AG04450 (cell line): ENCODE results near the gene LIFR. TPM values are rescaled to one million over a fixed set of nuclear protein-coding genes. Genes with fewer than 3 reads are reported as not detected.

ENCODE experiments used
- CTCF ChIA-PET: fragments of 300-600, 350-600 bp; formaldehyde crosslinking; extraction: SDS; loops from one replicate; lab custom pipeline; 2022; ENCODE audit warnings: antibody characterized with exemption, inconsistent platforms; lab: Charles Lee
- POLR2A ChIA-PET: fragments of 350-600 bp; formaldehyde crosslinking; extraction: SDS; loops from one replicate; lab custom pipeline; 2021; ENCODE audit warnings: antibody characterized with exemption, inconsistent platforms; lab: Yijun Ruan, JAX
- DNase-seq: peaks from one replicate; pipeline ENCODE4 v3.0.0-alpha.2; 2011; ENCODE audit warnings: low read depth, low spot score
- H3K27ac ChIP-seq: one replicate; pipeline ENCODE4 v1.5.1; 2012; ENCODE audit warnings: low read depth, low read length, control low read depth
- H3K27me3 ChIP-seq: one replicate; pipeline ENCODE4 v1.6.0; 2012; ENCODE audit warnings: low read length; ENCODE audit not compliant: control insufficient read depth, insufficient read depth
- H3K4me3 ChIP-seq: 2 replicates; pipeline ENCODE4 v1.5.1; 2011; ENCODE audit warnings: mild to moderate bottlenecking, low read depth, low read length, control low read depth
- H3K9me3 ChIP-seq: 2 replicates; pipeline ENCODE4 v1.5.1; 2012; ENCODE audit warnings: low read length; ENCODE audit not compliant: control insufficient read depth, insufficient read depth
- CTCF ChIP-seq: IDR thresholded peaks from 2 replicates; pipeline ENCODE4 v1.5.1; 2011; ENCODE audit warnings: low read depth, low read length, control low read depth, inconsistent platforms
- polyA plus RNA-seq: library from polyadenylated mRNA; depleted of rRNA; stranded (reverse); fragments of >200 nt; gene quantifications from 2 replicates; pipeline ENCODE4 v1.2.3, GENCODE V29; 2011

LIFR gene
- polyA plus RNA-seq, 1 experiment, result 18.6 TPM

DNA sequence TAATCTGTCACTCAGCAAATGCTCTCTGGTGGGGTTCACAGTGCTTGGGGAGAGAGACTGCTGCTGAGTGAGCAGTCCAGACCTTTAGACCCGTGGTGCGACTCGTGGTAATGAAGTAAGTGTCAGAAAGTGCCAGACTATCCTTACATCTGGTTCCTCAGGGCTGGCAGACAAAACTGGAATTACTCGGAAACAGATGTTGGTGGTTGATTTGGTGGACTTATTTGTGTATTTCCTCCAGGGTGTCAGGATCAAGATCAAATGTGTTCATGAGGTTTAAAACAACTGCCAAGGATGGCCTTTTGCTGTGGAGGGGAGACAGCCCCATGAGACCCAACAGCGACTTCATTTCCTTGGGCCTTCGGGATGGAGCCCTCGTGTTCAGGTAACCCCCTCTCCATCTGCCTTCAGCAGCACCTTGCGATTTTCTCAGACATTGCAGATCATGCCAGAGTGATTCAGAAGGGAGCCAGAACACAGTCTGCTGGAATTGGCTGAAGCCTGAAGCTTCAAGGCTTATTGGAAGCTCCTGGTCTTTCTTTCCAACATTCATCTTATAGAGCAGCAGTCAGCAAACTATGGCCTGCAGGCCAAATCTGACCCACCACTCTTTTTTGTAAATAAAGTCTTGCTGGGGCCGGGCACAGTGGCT, 105.2 kb downstream of the LIFR start:
- no peak for TF ChIP-seq CTCF
- ChIA-PET CTCF (interaction anchor here (4.3 kb wide), 1 partner anchor 10 kb away, joined by 35 read pairs; no protein-coding TSS in a partner anchor), POLR2A (no interaction called here)
- Histone ChIP-seq H3K9me3 (no peaks in the 10 kb centered on the region), H3K4me3 (no peak overlapping the region), H3K27ac (no peak overlapping the region), H3K27me3 (peaks cover 2% of the 10 kb centered on the region)
- no peak for DNase-seq

GRCh38 chr5:38450627-38451026, 105.8 kb downstream of the LIFR start:
- Histone ChIP-seq H3K9me3 (no peaks in the 10 kb centered on the region), H3K4me3 (no peak overlapping the region), H3K27me3 (peaks cover 2% of the 10 kb centered on the region), H3K27ac (no peak overlapping the region)
- POLR2A ChIA-PET, result no interaction called here
- CTCF ChIA-PET, result interaction anchor here (1.3 to 4.3 kb wide), 2 partner anchors 9 kb away, joined by 8 to 35 read pairs; no protein-coding TSS in a partner anchor
- DNase-seq, result no peak
- no peak for TF ChIP-seq CTCF

DNA sequence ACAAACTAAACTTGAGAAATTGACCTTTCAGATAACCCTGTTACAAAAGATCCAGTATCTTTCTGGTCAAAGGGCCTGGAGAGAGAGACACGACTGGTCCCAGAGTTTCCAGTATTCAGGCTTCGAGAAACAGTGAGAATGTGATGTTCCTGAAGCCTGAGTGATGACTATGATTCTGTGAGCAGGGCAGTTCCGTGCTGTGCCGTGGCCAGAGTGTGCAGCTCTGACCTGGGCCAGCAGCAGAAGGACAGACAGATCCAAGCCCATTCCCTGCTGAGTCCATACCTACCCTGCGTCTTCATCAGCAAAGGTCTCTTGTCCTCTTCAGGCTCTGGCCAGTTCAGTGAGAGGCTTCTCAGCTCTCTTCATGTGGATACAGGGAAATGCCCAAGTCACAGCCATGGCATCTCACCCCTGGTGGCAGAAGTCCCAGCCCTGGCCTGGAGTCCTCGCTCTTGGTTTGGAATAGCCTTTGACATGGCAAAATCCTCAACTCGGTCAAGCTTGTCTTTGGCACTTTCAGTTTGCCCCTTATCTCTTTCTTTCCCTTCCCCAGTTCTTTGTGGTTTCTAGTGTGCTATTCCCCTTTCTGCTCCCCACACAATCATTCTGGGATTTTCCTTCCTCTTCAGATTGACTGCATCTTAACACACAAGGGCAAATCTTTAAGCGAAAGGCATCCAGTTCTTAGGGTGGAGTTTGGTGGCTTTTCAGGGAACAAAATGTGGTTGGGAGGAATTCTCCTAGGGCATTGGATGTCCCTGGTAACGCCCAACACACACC, 107.7 kb downstream of the LIFR start:
- no peak for TF ChIP-seq CTCF
- Histone ChIP-seq H3K27ac (no peak overlapping the region), H3K4me3 (no peak overlapping the region), H3K27me3 (peaks cover 2% of the 10 kb centered on the region), H3K9me3 (no peaks in the 10 kb centered on the region)
- no peak for DNase-seq
- ChIA-PET POLR2A (no interaction called here), CTCF (interaction anchor here (4.1 kb wide), 1 partner anchor 360 kb away, joined by 50 read pairs; no protein-coding TSS in a partner anchor)

- Histone ChIP-seq H3K4me3 (no peak overlapping the region), H3K9me3 (no peaks in the 10 kb centered on the region), H3K27me3 (no peaks in the 10 kb centered on the region), H3K27ac (no peak overlapping the region)
- no peak for DNase-seq
- CTCF ChIA-PET, result interaction anchor here (0.6 to 4.1 kb wide), 4 partner anchors 47 to 361 kb away, joined by 3 to 50 read pairs (median 6); no protein-coding TSS in a partner anchor
- TF ChIP-seq CTCF, result no peak
- POLR2A ChIA-PET, result no interaction called here
These were observed 108.7 kb downstream of the LIFR start for GRCh38 chr5:38447786-38448185.

GRCh38 chr5:38447056-38447455, 109.4 kb downstream of the LIFR start:
- no peak overlapping the region for H3K4me3 ChIP-seq
- H3K9me3 ChIP-seq, result no peaks in the 10 kb centered on the region
- no peak for TF ChIP-seq CTCF
- H3K27ac ChIP-seq, result no peak overlapping the region
- ChIA-PET POLR2A (no interaction called here), CTCF (interaction anchor here (0.7 to 4.1 kb wide), 2 partner anchors 220 to 362 kb away, joined by 3 to 50 read pairs; no protein-coding TSS in a partner anchor)
- no peaks in the 10 kb centered on the region for H3K27me3 ChIP-seq
- DNase-seq, result no peak
